NCI-H2196 treated with DMSO at 0.1 percent for 48 hours (cell line): Measurements from ENCODE around the gene MUC12.
"Not testable (repeated sequence)": the region's sequence is repeated elsewhere in the genome, so short reads cannot be mapped to it uniquely, and the experiment has no call there.

Experiments
- DNase-seq: peaks from one replicate; lab custom pipeline; 2025; ENCODE audit not compliant: unreplicated experiment; lab: John Stamatoyannopoulos, UW

Gene MUC12

GRCh38 chr7:100984241-100984918 is 15.0 kb downstream of the MUC12 start:
- DNase-seq: not testable (repeated sequence)

- not testable (repeated sequence) for DNase-seq
These were observed 15.8 kb downstream of the MUC12 start for GRCh38 chr7:100985033-100985797.

- no peak for DNase-seq
These were observed 22.3 kb downstream of the MUC12 start for GRCh38 chr7:100991631-100992030.

GRCh38 chr7:100992280-100992679 is 22.9 kb downstream of the MUC12 start:
- DNase-seq: not testable (repeated sequence)

- DNase-seq: not testable (repeated sequence)
These were observed 25.3 kb downstream of the MUC12 start for GRCh38 chr7:100994671-100995070.

- not testable (repeated sequence) for DNase-seq
These were observed 29.2 kb downstream of the MUC12 start for GRCh38 chr7:100998530-100998929.

GRCh38 chr7:100999334-100999733 is 30.0 kb downstream of the MUC12 start:
- DNase-seq: not testable (repeated sequence)

GRCh38 chr7:101000025-101000424 is 30.7 kb downstream of the MUC12 start:
- DNase-seq: not testable (repeated sequence)

GRCh38 chr7:101002333-101002732 is 33.0 kb downstream of the MUC12 start:
- DNase-seq: not testable (repeated sequence)

- not testable (repeated sequence) for DNase-seq
These were observed 38.0 kb downstream of the MUC12 start for GRCh38 chr7:101007361-101007760.

- no peak for DNase-seq
These were observed 40.3 kb downstream of the MUC12 start for GRCh38 chr7:101009629-101010028.

GRCh38 chr7:101012931-101013330 is 43.6 kb downstream of the MUC12 start:
- no peak for DNase-seq

- DNase-seq: no peak
These were observed 46.3 kb downstream of the MUC12 start for GRCh38 chr7:101015626-101016025.

- peak; percentile 48 for DNase-seq
These were observed 47.9 kb downstream of the MUC12 start for GRCh38 chr7:101017064-101017777.

GRCh38 chr7:101018271-101019167 is 49.2 kb downstream of the MUC12 start:
- DNase-seq: no peak

- no peak for DNase-seq
These were observed 51.1 kb downstream of the MUC12 start for GRCh38 chr7:101020444-101020843.

GRCh38 chr7:101021703-101022102 is 52.3 kb downstream of the MUC12 start:
- no peak for DNase-seq

- no peak for DNase-seq
These were observed 54.5 kb downstream of the MUC12 start for GRCh38 chr7:101023839-101024238.

GRCh38 chr7:101031082-101031481 is 61.7 kb downstream of the MUC12 start:
- no peak for DNase-seq

GRCh38 chr7:101035941-101036340 is 66.6 kb downstream of the MUC12 start:
- DNase-seq: no peak

GRCh38 chr7:101041283-101041682 is 71.9 kb downstream of the MUC12 start:
- not testable (repeated sequence) for DNase-seq
